ENCODE results near the gene ENOSF1. TPM values are rescaled to one million over a fixed set of nuclear protein-coding genes. Genes with fewer than 3 reads are reported as not detected.

Gene ENOSF1
- total and polyA plus RNA-seq, 12 donors, result 50.8 to 196 (median 93.7) TPM

DNA sequence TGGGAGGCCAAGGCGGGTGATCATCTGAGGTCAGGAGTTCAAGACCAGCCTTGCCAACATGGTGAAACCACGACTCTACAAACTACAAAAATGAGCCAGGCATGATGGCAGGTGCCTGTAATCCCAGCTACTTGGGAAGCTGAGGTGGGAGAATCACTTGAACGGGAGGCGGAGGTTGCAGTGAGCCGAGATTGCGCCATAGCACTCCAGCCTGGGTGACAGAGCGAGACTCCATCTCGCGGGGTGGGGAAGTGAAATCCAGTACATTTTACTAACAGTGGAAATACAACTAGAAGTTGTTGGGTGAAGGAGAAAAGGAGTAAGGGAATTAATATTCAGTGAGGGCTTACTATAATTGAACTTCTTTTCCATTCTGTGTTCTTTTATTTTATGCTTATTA is 13.2 kb upstream of the ENOSF1 start:
- TF ChIP-seq POLR2A (IDR thresholded peaks at IDR 0.05), result no peak
- TF ChIP-seq, protein P1, sequence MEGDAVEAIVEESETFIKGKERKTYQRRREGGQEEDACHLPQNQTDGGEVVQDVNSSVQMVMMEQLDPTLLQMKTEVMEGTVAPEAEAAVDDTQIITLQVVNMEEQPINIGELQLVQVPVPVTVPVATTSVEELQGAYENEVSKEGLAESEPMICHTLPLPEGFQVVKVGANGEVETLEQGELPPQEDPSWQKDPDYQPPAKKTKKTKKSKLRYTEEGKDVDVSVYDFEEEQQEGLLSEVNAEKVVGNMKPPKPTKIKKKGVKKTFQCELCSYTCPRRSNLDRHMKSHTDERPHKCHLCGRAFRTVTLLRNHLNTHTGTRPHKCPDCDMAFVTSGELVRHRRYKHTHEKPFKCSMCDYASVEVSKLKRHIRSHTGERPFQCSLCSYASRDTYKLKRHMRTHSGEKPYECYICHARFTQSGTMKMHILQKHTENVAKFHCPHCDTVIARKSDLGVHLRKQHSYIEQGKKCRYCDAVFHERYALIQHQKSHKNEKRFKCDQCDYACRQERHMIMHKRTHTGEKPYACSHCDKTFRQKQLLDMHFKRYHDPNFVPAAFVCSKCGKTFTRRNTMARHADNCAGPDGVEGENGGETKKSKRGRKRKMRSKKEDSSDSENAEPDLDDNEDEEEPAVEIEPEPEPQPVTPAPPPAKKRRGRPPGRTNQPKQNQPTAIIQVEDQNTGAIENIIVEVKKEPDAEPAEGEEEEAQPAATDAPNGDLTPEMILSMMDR (IDR thresholded peaks at IDR 0.05), result no peak
- Histone ChIP-seq H3K4me1 (replicated peaks in 1 of 2) (no peaks in the 10 kb centered on the region), H3K27me3 (no peaks in the 10 kb centered on the region), H3K27ac (no peak overlapping the region), H3K4me3 (no peak overlapping the region), H3K36me3 (replicated peaks in 1 of 2) (no peaks in the 10 kb centered on the region), H3K9me3 (replicated peaks in 1 of 3) (no peaks in the 10 kb centered on the region)
- intact Hi-C loops (cut with DNase I), result loop anchor here in 1 of 2 donors (10.0 kb wide), 1 partner anchor 101 kb away; no protein-coding TSS in a partner anchor
- DNase-seq, result no peak
- WGBS, 4 donors, result 86 to 93% (median 90%) methylated on average over 9 of the region's 9 CpGs

DNA sequence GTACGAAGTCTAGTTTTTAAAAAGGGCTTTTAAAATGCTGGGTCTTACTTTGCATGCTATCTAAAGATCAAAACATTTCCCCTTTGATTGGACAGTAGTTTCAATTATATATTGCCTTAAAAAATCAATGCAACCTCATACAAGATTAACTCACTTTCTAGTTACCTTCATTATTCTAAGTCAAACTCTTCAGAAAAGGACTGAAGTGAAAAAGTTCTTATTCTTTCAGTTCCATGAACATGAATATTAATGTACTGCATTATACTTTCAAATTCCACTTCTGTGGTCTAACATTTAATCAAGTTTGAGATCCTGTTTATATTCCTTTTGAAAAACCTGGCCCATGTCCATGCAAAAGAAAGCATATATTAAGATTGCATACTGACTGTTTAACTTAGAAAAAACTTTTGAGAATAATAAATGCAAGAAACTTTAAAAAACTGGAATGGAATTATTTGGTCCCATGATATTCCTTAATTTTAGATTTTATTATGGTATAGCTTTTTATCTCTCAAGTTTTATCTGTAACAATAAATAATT is 11.2 kb upstream of the ENOSF1 start:
- no peaks in the 10 kb centered on the region for H3K27me3 ChIP-seq
- H3K36me3 ChIP-seq (replicated peaks in 1 of 2), result no peaks in the 10 kb centered on the region
- no peaks in the 10 kb centered on the region for H3K4me1 ChIP-seq (replicated peaks in 1 of 2)
- intact Hi-C loops (cut with DNase I), result loop anchor here in 1 of 2 donors (10.0 kb wide), 1 partner anchor 99 kb away; no protein-coding TSS in a partner anchor
- DNase-seq, result no peak
- no peak overlapping the region for H3K4me3 ChIP-seq
- WGBS, 4 donors, result 92 to 100% (median 96%) methylated on average over 1 of the region's 1 CpG
- no peaks in the 10 kb centered on the region for H3K9me3 ChIP-seq (replicated peaks in 1 of 3)
- TF ChIP-seq POLR2A (IDR thresholded peaks at IDR 0.05), result no peak
- TF ChIP-seq, protein P1 (IDR thresholded peaks at IDR 0.05), result no peak
- H3K27ac ChIP-seq, result no peak overlapping the region

DNA sequence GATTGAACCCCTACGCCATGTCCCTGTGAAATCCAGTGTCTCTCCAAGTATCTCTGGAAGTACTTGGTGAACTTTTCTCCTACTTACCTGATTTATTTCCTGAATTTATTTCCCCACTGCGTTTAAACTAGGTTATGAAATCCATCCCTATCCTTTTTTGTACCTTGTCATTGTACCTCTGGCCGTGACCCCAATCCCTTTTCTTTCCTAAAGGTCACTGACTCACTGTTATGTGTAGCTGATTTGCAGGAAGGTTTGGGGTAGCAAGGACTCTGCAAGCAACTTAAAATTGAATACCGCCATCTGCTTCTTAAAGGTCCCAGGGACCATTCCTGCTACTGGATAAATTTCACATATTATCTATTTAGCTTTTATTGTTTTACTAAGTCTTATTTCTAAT is 4.6 kb upstream of the ENOSF1 start:
- no peaks in the 10 kb centered on the region for H3K4me1 ChIP-seq (replicated peaks in 1 of 2)
- no peaks in the 10 kb centered on the region for H3K27me3 ChIP-seq
- no peak overlapping the region for H3K27ac ChIP-seq
- DNase-seq, result no peak
- WGBS, 4 donors, result 63 to 71% (median 67%) methylated on average over 4 of the region's 4 CpGs
- H3K36me3 ChIP-seq (replicated peaks in 1 of 2), result no peaks in the 10 kb centered on the region
- no peaks in the 10 kb centered on the region for H3K9me3 ChIP-seq (replicated peaks in 1 of 3)
- intact Hi-C loops (cut with DNase I), result no loop called here
- no peak overlapping the region for H3K4me3 ChIP-seq
- no peak for TF ChIP-seq POLR2A (IDR thresholded peaks at IDR 0.05)
- TF ChIP-seq, protein P1 (IDR thresholded peaks at IDR 0.05), result no peak

DNA sequence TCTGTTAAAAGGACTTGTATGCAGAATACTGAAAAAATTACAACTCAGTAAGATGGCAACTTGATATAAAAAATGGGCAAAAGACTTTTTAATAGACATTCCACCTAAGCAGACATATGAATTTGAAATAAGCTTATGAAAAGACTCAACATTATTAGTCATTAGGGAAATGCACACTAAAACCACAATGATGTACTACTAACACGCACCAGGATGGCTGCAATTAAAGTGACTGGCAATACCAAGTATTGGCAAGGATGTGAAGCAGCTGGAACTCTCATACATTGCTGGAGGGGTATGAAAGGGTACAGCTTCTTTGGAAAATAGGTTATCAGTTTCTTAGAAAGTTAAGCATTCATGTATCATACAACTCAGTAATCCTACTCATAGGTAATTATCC is 3.2 kb upstream of the ENOSF1 start:
- Histone ChIP-seq H3K4me3 (no peak overlapping the region), H3K36me3 (replicated peaks in 1 of 2) (no peaks in the 10 kb centered on the region), H3K9me3 (replicated peaks in 1 of 3) (no peaks in the 10 kb centered on the region), H3K4me1 (replicated peaks in 1 of 2) (no peaks in the 10 kb centered on the region), H3K27ac (no peak overlapping the region), H3K27me3 (no peaks in the 10 kb centered on the region)
- TF ChIP-seq POLR2A (IDR thresholded peaks at IDR 0.05), result no peak
- TF ChIP-seq, protein P1 (IDR thresholded peaks at IDR 0.05), result no peak
- DNase-seq, result no peak
- 87 to 91% (median 89%) methylated on average over 1 of the region's 1 CpG for WGBS, 4 donors
- intact Hi-C loops (cut with DNase I), result no loop called here
